HCEC 1CT (cell line): Measurements from ENCODE around the gene DGKE.

Experiments
- DNase-seq: peaks from one replicate; pipeline ENCODE4 v3.0.0-alpha.2; 2017

The DGKE gene

GRCh38 chr17:56918916-56919315 lies 85.0 kb downstream of the DGKE start:
- DNase-seq = peak; percentile 84
